ENCODE measurements around the gene LCE1A. TPM values are rescaled to one million over a fixed set of nuclear protein-coding genes. Genes with fewer than 3 reads are reported as not detected.

The LCE1A gene
- total RNA-seq, 1 donor from 2014 or later = not detected

DNA sequence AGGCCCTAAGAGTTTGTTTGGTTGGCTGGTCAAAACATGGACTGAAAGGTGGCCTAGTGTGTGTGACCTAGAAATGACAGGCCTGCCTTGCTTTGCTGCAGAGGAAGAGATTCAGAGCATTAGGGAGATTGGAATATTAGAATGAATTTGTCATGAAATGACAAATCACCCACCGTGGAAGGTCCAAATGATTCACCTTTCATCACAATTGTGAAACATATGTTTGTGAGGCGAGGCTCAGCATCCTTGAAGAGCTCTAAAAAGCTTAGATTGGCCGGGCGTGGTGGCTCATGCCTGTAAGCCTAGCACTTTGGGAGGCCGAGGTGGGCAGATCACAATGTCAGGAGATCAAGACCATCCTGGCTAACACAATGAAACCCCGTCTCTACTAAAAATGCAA lies 10.0 kb upstream of the LCE1A start:
- Mint-ChIP-seq H3K4me1 (ENCODE audit: low read depth) (no peaks in the 10 kb centered on the region), H3K27ac (no peak overlapping the region), H3K4me3 (ENCODE audit: low read depth) (no peak overlapping the region), H3K27me3 (no peaks in the 10 kb centered on the region), H3K36me3 (ENCODE audit: insufficient read depth) (peaks cover 1% of the 10 kb centered on the region), H3K9me3 (ENCODE audit: low read depth) (peaks cover 49% of the 10 kb centered on the region)
- no peak for DNase-seq (ENCODE audit: low spot score, unreplicated experiment)
- TF ChIP-seq, protein P1, sequence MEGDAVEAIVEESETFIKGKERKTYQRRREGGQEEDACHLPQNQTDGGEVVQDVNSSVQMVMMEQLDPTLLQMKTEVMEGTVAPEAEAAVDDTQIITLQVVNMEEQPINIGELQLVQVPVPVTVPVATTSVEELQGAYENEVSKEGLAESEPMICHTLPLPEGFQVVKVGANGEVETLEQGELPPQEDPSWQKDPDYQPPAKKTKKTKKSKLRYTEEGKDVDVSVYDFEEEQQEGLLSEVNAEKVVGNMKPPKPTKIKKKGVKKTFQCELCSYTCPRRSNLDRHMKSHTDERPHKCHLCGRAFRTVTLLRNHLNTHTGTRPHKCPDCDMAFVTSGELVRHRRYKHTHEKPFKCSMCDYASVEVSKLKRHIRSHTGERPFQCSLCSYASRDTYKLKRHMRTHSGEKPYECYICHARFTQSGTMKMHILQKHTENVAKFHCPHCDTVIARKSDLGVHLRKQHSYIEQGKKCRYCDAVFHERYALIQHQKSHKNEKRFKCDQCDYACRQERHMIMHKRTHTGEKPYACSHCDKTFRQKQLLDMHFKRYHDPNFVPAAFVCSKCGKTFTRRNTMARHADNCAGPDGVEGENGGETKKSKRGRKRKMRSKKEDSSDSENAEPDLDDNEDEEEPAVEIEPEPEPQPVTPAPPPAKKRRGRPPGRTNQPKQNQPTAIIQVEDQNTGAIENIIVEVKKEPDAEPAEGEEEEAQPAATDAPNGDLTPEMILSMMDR (IDR thresholded peaks at IDR 0.05; ENCODE audit: unreplicated experiment) = no peak

DNA sequence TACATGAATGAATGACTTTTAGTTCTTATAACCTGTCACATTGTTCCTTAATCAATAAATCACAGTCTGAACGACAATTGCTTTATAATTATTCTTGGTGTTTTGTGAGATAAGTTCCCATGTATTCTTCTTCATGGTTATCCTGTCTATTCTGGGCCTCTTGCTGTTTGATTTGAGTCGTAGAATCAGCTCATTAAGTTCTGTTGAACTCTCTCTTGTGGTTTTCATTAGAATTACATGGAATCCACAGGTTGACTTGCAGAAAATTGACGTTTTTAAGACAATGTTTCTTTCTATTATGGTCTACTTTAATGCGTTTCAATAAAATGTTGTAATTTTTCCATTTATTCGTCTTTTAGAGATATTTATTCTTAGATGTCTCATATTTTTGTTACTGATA lies 4.0 kb upstream of the LCE1A start:
- no peaks in the 10 kb centered on the region for H3K4me1 Mint-ChIP-seq (ENCODE audit: low read depth)
- no peaks in the 10 kb centered on the region for H3K36me3 Mint-ChIP-seq (ENCODE audit: insufficient read depth)
- no peak for DNase-seq (ENCODE audit: low spot score, unreplicated experiment)
- TF ChIP-seq, protein P1 (IDR thresholded peaks at IDR 0.05; ENCODE audit: unreplicated experiment) = no peak
- H3K9me3 Mint-ChIP-seq (ENCODE audit: low read depth) = peaks cover 48% of the 10 kb centered on the region
- H3K4me3 Mint-ChIP-seq (ENCODE audit: low read depth) = no peak overlapping the region
- no peak overlapping the region for H3K27ac Mint-ChIP-seq
- no peaks in the 10 kb centered on the region for H3K27me3 Mint-ChIP-seq

DNA sequence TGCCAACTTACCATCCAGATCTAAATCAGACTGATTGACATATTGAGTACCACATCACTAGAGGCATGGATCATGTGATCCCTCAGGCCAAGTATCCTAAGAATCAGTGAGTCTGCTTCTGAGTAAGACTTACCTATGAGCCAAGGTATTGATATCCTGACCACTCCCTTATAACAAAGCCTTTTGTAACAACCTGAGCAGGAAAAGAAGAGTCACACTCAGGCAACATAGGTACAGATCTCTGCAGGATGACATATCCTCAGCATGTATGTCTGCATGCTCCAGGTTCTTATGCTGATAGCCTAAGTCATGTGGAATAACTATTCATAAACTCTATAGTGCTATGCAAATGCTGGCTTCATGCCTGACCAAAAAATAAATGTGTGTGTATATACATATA lies 2.3 kb upstream of the LCE1A start:
- no peaks in the 10 kb centered on the region for H3K27me3 Mint-ChIP-seq
- TF ChIP-seq, protein P1 (IDR thresholded peaks at IDR 0.05; ENCODE audit: unreplicated experiment) = no peak
- H3K9me3 Mint-ChIP-seq (ENCODE audit: low read depth) = peaks cover 52% of the 10 kb centered on the region
- no peak overlapping the region for H3K4me3 Mint-ChIP-seq (ENCODE audit: low read depth)
- H3K36me3 Mint-ChIP-seq (ENCODE audit: insufficient read depth) = no peaks in the 10 kb centered on the region
- no peak overlapping the region for H3K27ac Mint-ChIP-seq
- no peak for DNase-seq (ENCODE audit: low spot score, unreplicated experiment)
- H3K4me1 Mint-ChIP-seq (ENCODE audit: low read depth) = no peaks in the 10 kb centered on the region

DNA sequence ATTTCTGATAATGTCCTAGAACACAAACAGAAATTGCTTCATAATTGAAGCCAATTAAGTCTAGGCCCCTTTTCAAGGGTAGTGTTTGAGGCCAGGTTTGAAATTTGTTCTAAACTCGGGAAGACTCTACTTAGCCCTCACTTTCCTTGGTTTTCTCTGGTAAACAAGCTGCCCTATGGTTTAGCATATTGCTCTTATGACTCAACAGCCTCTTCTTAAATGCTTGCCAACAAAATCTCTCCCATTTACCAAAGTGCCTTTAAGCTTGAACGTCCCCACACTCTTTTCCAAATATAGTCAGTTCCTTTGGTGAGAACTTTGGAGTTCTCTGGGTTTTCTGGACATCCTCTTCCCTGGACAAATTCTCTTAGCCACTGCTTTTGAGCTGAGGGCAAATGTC lies 9.6 kb downstream of the LCE1A start:
- no peak overlapping the region for H3K27ac Mint-ChIP-seq
- DNase-seq (ENCODE audit: low spot score, unreplicated experiment) = no peak
- H3K4me3 Mint-ChIP-seq (ENCODE audit: low read depth) = no peak overlapping the region
- peaks cover 39% of the 10 kb centered on the region for H3K9me3 Mint-ChIP-seq (ENCODE audit: low read depth)
- H3K4me1 Mint-ChIP-seq (ENCODE audit: low read depth) = no peaks in the 10 kb centered on the region
- no peaks in the 10 kb centered on the region for H3K27me3 Mint-ChIP-seq
- no peaks in the 10 kb centered on the region for H3K36me3 Mint-ChIP-seq (ENCODE audit: insufficient read depth)
- TF ChIP-seq, protein P1 (IDR thresholded peaks at IDR 0.05; ENCODE audit: unreplicated experiment) = no peak

DNA sequence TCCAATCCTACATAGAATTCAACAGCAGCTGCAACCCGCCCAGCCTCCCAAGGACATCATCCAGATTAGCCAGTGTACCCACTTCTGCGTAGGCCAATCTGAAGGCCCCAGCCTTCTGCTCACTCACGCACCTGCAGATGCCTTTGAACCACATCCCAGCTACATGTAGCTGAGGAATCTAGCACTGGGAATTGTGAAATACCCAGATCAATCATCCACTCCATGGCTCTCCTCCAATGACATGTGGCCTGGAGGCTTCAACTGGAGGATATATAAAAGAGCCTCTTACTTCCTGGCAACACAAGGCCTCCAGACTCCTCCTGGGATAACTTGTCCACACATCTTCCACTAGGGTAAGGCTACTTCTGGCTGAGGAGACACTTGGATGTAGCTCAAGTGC lies 15.3 kb downstream of the LCE1A start, which contains the start of gene LCE6A:
Gene LCE6A, plus strand, starts transcription at position 301 of the 400 bp plus-strand sequence. CDS start 665 bp downstream, outside the sequence.
- Mint-ChIP-seq H3K27me3 (no peaks in the 10 kb centered on the region), H3K36me3 (ENCODE audit: insufficient read depth) (no peaks in the 10 kb centered on the region)

More for the DNA sequence above, 15.3 kb downstream of the LCE1A start, which contains the start of gene LCE6A:
- Mint-ChIP-seq H3K27ac (no peak within 1 kb of the TSS), H3K9me3 (ENCODE audit: low read depth) (peaks cover 49% of the 10 kb centered on the region), H3K4me3 (ENCODE audit: low read depth) (no peak within 1 kb of the TSS), H3K4me1 (ENCODE audit: low read depth) (no peaks in the 10 kb centered on the region)
- no peak for DNase-seq (ENCODE audit: low spot score, unreplicated experiment)
- TF ChIP-seq, protein P1 (IDR thresholded peaks at IDR 0.05; ENCODE audit: unreplicated experiment) = no peak

Data from progenitor cell of endocrine pancreas (in vitro differentiated cells).